HG03378 (cell line): ENCODE measurements around the gene BCL11B.

Experiments used
- ATAC-seq: cut with Tn5 transposase; IDR thresholded peaks from one replicate; pipeline ENCODE4 v1.9.1; 2021; ENCODE audit warnings: mild to moderate bottlenecking, moderate library complexity; ENCODE audit not compliant: unreplicated experiment

BCL11B gene

GRCh38 chr14:99268810-99269707, 2.9 kb downstream of the BCL11B start:
- ATAC-seq, result no peak

GRCh38 chr14:99267837-99268781, 3.9 kb downstream of the BCL11B start:
- no peak for ATAC-seq

- ATAC-seq, result no peak
Observed at GRCh38 chr14:99267381-99267780, 4.6 kb downstream of the BCL11B start.

- no peak for ATAC-seq
Observed at GRCh38 chr14:99266181-99267178, 5.5 kb downstream of the BCL11B start.

- ATAC-seq, result no peak
Observed at GRCh38 chr14:99265571-99265970, 6.4 kb downstream of the BCL11B start.

GRCh38 chr14:99264691-99265450, 7.1 kb downstream of the BCL11B start:
- no peak for ATAC-seq

GRCh38 chr14:99263564-99264330, 8.2 kb downstream of the BCL11B start:
- no peak for ATAC-seq

- no peak for ATAC-seq
Observed at GRCh38 chr14:99262977-99263448, 9.0 kb downstream of the BCL11B start.

- ATAC-seq, result no peak
Observed at GRCh38 chr14:99261912-99262787, 9.8 kb downstream of the BCL11B start.

- ATAC-seq, result no peak
Observed at GRCh38 chr14:99260587-99261551, 11.1 kb downstream of the BCL11B start.

GRCh38 chr14:99260116-99260515, 11.9 kb downstream of the BCL11B start:
- no peak for ATAC-seq

- no peak for ATAC-seq
Observed at GRCh38 chr14:99258876-99259726, 12.9 kb downstream of the BCL11B start.

GRCh38 chr14:99258341-99258861, 13.6 kb downstream of the BCL11B start:
- no peak for ATAC-seq

- ATAC-seq, result no peak
Observed at GRCh38 chr14:99257673-99258221, 14.2 kb downstream of the BCL11B start.

- ATAC-seq, result no peak
Observed at GRCh38 chr14:99257122-99257672, 14.8 kb downstream of the BCL11B start.
